Stimulated activated CD4-positive, alpha-beta T cell treated with anti-CD3 and anti-CD28 coated beads, Interleukin-4, amount 100 ng/mL, for 48 hours (primary cell): ENCODE measurements around the gene ZNF180.
"Not testable (repeated sequence)": the region's sequence is repeated elsewhere in the genome, so short reads cannot be mapped to it uniquely, and the experiment has no call there.

Experiments
- DNase-seq, 2 donors: peaks; one replicate each; pipeline ENCODE4 v3.0.0-alpha.2; 2020; ENCODE audit warnings: low read depth in 2 of 2

ZNF180 gene

GRCh38 chr19:44499962-44500949 is at the start of gene ZNF180:
Gene ZNF180, minus strand, starts transcription at chr19:44500522. Its CDS starts 3,188 bp downstream, at chr19:44497334.
- peak; percentile 92 to 93 for DNase-seq

GRCh38 chr19:44549507-44549906 is 49.2 kb upstream of the ZNF180 start:
- no peak for DNase-seq

- DNase-seq, result no peak
Observed at GRCh38 chr19:44548736-44549135, 48.4 kb upstream of the ZNF180 start.

GRCh38 chr19:44544031-44544430 is 43.7 kb upstream of the ZNF180 start:
- DNase-seq, result no peak

- DNase-seq, result no peak
Observed at GRCh38 chr19:44542671-44543070, 42.3 kb upstream of the ZNF180 start.

GRCh38 chr19:44540736-44541135 is 40.4 kb upstream of the ZNF180 start:
- no peak for DNase-seq

- DNase-seq, result no peak
Observed at GRCh38 chr19:44539991-44540390, 39.7 kb upstream of the ZNF180 start.

- no peak for DNase-seq
Observed at GRCh38 chr19:44539236-44539826, 39.0 kb upstream of the ZNF180 start.

GRCh38 chr19:44535361-44535760 is 35.0 kb upstream of the ZNF180 start:
- DNase-seq, result not testable (repeated sequence)

- no peak for DNase-seq
Observed at GRCh38 chr19:44532819-44533218, 32.5 kb upstream of the ZNF180 start.

GRCh38 chr19:44530777-44531176 is 30.5 kb upstream of the ZNF180 start:
- no peak for DNase-seq

GRCh38 chr19:44529536-44529935 is 29.2 kb upstream of the ZNF180 start, which contains the start of gene CEACAM20:
Gene CEACAM20, minus strand, starts transcription at chr19:44529675. Its CDS starts 166 bp downstream, at chr19:44529509.
- DNase-seq, result no peak

- DNase-seq, result no peak
Observed at GRCh38 chr19:44527554-44527953, 27.2 kb upstream of the ZNF180 start.

- DNase-seq, result no peak
Observed at GRCh38 chr19:44525721-44526430, 25.6 kb upstream of the ZNF180 start.

GRCh38 chr19:44521370-44521769 is 21.0 kb upstream of the ZNF180 start:
- no peak for DNase-seq

- no peak for DNase-seq
Observed at GRCh38 chr19:44517146-44517545, 16.8 kb upstream of the ZNF180 start.

- DNase-seq, result no peak
Observed at GRCh38 chr19:44515907-44516306, 15.6 kb upstream of the ZNF180 start.

GRCh38 chr19:44515031-44515430 is 14.7 kb upstream of the ZNF180 start:
- no peak for DNase-seq

GRCh38 chr19:44512326-44513298 is 12.3 kb upstream of the ZNF180 start:
- peak; percentile 12 to 50 for DNase-seq

- no peak for DNase-seq
Observed at GRCh38 chr19:44509478-44509877, 9.2 kb upstream of the ZNF180 start.

- no peak for DNase-seq
Observed at GRCh38 chr19:44499559-44499958, 763 bp downstream of the ZNF180 start.
